ENCODE measurements around the gene BAIAP2L2. TPM values are rescaled to one million over a fixed set of nuclear protein-coding genes. Genes with fewer than 3 reads are reported as not detected.

Gene BAIAP2L2
- total RNA-seq, 1 donor from 2014 or later: 1.6 TPM

DNA sequence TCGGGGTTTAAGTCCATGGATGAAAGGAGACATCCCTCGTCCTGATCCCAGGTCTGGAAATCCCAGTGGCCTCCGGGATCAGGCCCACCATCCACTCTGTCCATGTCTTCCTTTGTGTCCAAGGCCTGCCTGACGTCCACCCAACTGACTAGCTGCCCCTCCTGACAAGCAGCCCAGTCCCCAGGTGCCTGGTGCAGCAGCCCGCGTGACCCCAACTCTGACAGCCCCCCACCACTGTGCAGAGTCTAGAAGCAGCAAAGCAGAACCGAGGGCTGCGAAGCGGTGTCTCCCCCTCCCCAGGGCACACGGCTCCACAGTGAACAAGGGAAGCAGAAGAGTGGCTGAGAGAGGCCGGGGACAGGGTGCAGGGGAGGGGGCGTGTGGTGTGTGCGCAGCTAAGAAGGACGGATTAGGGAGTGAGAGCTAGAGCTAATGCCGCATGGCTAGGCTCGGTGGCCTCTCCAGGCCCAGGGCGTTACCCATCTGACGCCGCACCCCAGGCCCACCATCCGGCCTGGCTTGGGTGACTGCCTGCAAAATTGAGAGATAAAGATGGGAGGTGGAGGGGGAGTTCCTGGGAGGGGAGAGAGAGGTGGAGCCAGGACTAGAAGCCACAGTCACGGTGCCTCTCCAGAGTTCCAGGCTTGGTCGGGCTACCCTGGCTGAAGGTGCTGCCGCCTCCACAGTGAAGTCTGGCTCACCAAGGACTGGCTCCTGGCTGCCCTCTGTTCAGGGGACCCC, 16.6 kb upstream of the BAIAP2L2 start:
- Mint-ChIP-seq H3K4me1 (no peaks in the 10 kb centered on the region), H3K4me3 (no peak overlapping the region), H3K27me3 (ENCODE audit: low read depth) (no peaks in the 10 kb centered on the region), H3K9me3 (no peaks in the 10 kb centered on the region), H3K27ac (no peak overlapping the region), H3K36me3 (peaks cover 2% of the 10 kb centered on the region)
- DNase-seq (ENCODE audit: low spot score in 2 of 2, unreplicated experiment in 2 of 2): no peak
- TF ChIP-seq, protein P1, sequence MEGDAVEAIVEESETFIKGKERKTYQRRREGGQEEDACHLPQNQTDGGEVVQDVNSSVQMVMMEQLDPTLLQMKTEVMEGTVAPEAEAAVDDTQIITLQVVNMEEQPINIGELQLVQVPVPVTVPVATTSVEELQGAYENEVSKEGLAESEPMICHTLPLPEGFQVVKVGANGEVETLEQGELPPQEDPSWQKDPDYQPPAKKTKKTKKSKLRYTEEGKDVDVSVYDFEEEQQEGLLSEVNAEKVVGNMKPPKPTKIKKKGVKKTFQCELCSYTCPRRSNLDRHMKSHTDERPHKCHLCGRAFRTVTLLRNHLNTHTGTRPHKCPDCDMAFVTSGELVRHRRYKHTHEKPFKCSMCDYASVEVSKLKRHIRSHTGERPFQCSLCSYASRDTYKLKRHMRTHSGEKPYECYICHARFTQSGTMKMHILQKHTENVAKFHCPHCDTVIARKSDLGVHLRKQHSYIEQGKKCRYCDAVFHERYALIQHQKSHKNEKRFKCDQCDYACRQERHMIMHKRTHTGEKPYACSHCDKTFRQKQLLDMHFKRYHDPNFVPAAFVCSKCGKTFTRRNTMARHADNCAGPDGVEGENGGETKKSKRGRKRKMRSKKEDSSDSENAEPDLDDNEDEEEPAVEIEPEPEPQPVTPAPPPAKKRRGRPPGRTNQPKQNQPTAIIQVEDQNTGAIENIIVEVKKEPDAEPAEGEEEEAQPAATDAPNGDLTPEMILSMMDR (IDR thresholded peaks at IDR 0.05; ENCODE audit: unreplicated experiment): no peak

DNA sequence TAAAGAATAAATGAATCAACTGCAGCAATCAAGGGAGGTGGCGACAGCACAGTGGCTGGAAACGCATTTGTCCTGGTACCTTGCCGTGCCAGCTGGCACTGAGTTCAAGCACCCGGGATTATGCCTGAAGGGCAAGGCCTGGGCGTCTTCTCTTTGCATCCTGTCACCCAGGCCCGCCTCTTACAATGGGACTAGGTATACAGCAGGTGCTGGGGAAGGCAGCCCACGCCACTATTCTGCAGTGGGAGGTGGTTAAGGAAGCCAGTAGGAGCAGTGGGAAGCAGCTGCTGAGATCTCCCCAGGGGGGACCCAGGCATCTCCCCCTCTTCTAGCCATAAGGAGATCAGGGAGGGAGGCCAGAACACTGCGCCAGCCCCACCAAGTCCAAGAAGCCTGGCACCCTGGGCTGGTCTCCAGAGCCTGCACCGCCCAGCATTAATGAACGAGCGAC, 15.3 kb upstream of the BAIAP2L2 start:
- Mint-ChIP-seq H3K36me3 (no peaks in the 10 kb centered on the region), H3K27me3 (ENCODE audit: low read depth) (no peaks in the 10 kb centered on the region)

DNA sequence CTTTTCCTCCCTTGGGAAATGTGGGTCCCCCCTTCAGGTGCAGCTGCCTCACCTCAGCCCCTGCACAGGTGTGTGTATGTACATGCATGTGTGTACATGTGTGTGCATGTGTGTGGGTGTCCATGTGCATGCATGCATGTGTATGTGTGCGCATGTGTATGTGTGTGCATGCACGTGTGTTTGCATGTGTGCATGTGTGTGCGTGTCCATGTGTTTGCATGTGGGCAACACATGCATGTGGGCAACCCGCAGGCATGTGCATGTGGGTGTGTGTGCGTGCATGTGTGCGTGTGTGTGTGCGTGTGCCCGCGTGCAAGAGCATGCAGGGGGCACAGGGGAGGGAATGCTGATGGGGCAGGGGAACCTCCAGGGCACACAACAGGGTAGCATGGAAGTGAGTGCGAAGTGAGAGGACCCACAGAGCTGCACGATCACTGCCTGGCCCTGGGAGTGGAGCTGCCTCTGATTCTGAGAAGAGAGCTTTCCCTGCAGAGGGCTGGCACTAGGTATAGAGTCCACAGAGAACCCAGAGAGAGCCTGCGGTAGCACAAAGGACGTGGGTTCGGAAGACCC, 14.6 kb upstream of the BAIAP2L2 start:
- H3K27me3 Mint-ChIP-seq (ENCODE audit: low read depth): no peaks in the 10 kb centered on the region
- H3K4me3 Mint-ChIP-seq: no peak overlapping the region
- H3K36me3 Mint-ChIP-seq: no peaks in the 10 kb centered on the region
- TF ChIP-seq, protein P1 (IDR thresholded peaks at IDR 0.05; ENCODE audit: unreplicated experiment): no peak
- H3K9me3 Mint-ChIP-seq: no peaks in the 10 kb centered on the region
- H3K4me1 Mint-ChIP-seq: no peaks in the 10 kb centered on the region
- no peak for DNase-seq (ENCODE audit: low spot score in 2 of 2, unreplicated experiment in 2 of 2)
- no peak overlapping the region for H3K27ac Mint-ChIP-seq

More for the DNA sequence above, 15.3 kb upstream of the BAIAP2L2 start:
- Mint-ChIP-seq H3K4me1 (no peaks in the 10 kb centered on the region), H3K27ac (no peak overlapping the region), H3K4me3 (no peak overlapping the region), H3K9me3 (no peaks in the 10 kb centered on the region)
- DNase-seq (ENCODE audit: low spot score in 2 of 2, unreplicated experiment in 2 of 2): no peak
- TF ChIP-seq, protein P1 (IDR thresholded peaks at IDR 0.05; ENCODE audit: unreplicated experiment): no peak

DNA sequence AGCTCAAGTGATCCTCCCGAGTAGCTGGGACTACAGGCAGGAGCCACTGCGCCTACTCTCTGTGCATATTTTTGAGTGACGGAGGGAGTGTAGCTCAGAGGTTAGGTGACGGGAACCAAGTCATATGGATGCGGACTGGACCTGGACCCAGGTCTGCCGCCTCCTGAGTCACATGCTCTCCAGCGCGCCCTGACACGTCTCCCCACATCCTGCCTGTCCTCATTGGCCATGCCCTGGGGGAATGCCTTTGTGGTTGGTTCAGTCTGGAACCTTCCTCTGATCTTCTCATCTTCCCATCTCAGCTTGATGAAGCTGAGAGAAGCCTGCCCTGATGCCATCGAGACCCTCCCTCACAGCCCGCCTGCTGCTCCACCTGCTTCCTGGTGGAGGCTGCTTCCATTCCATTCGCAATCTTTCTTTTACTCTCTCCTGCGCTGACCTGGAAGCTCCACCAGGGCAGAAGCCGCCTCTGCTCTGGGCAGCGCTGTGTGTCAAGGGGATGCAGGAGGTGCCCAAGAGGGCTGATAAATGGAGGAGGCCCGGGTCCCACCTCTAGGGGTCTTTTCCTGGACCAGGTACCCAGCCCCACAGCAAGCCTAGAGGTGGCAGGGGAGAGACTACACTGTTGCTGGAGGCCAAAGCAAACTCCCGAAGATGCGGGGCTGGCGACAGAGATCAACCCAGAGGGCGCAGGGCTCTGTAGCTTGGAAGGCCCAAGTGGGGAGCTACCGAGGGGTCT, 13.9 kb upstream of the BAIAP2L2 start:
- H3K4me1 Mint-ChIP-seq: no peaks in the 10 kb centered on the region
- TF ChIP-seq, protein P1 (IDR thresholded peaks at IDR 0.05; ENCODE audit: unreplicated experiment): peak; percentile 10
- H3K27me3 Mint-ChIP-seq (ENCODE audit: low read depth): no peaks in the 10 kb centered on the region
- no peak overlapping the region for H3K27ac Mint-ChIP-seq
- no peak for DNase-seq (ENCODE audit: low spot score in 2 of 2, unreplicated experiment in 2 of 2)
- no peaks in the 10 kb centered on the region for H3K9me3 Mint-ChIP-seq
- H3K36me3 Mint-ChIP-seq: no peaks in the 10 kb centered on the region
- no peak overlapping the region for H3K4me3 Mint-ChIP-seq

DNA sequence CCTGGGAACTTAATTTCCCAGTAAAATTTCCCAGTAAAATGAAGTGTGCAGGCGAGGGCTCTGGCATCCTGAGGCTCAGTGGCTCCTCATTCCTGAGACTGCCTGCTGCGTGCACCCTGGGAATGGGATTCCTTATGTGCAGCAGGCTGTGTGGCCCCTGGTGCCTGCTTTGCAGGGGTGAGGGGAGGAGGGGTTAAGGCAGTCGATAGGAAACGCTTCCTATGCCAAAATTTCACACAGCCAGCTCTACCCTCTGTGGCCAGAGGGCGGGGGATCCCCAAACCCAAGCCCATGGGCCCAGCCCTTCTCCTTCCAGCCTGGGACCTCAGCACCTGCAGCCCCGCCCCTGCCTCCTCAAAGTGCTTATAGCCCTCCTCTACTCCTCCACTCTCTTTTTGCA, 12.1 kb upstream of the BAIAP2L2 start:
- no peak overlapping the region for H3K4me3 Mint-ChIP-seq
- no peaks in the 10 kb centered on the region for H3K4me1 Mint-ChIP-seq
- TF ChIP-seq, protein P1 (IDR thresholded peaks at IDR 0.05; ENCODE audit: unreplicated experiment): no peak
- no peaks in the 10 kb centered on the region for H3K27me3 Mint-ChIP-seq (ENCODE audit: low read depth)
- no peak for DNase-seq (ENCODE audit: low spot score in 2 of 2, unreplicated experiment in 2 of 2)
- H3K36me3 Mint-ChIP-seq: no peaks in the 10 kb centered on the region
- H3K27ac Mint-ChIP-seq: no peak overlapping the region
- H3K9me3 Mint-ChIP-seq: no peaks in the 10 kb centered on the region

Data from mesothelial cell of epicardium (in vitro differentiated cells).